Measurements from ENCODE around the gene FYN.

Gene FYN

DNA sequence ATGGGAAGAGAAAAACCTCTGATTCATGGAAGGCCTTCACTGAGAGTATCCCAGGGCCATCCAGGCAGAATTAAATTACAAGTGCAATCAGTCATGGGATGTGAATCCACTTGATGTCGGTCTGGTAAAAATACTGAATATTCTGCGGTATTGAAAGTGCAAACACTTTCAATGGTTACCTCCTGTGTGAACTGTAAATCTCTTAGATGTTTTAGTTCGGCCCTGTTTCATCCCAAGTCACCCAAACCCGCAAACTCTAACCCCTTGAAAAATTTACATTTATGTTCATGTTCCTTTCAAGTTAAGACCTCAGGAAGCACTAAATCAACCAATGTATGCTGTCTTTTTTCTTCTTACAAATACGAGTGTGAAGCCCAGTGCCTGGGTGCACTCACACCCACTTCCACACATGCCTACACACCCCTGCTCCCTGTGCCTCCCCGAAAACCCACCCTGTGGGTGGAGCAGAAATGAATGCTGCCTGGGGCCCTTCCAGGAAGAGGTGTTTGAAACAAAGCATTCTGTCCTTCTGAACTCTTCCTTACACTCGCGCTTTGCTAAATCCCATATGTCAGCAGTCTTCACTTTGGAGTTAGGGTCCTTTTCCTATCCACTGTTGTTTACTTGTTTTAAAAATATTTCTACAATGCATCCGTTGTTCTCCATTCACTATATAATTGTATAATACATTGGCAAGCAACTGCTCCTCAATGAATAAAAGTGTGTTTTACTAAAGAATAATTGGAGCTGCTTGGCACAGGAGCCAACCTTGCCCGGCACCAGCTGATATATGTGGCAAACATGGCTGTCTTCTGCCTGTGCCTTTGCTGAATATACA is 62.7 kb downstream of the FYN start:
- no peak overlapping the region for H3K4me3 ChIP-seq (ENCODE audit: low read depth, low read length)
- DNase-seq (ENCODE audit: low read depth) = no peak
- TF ChIP-seq, protein P1, sequence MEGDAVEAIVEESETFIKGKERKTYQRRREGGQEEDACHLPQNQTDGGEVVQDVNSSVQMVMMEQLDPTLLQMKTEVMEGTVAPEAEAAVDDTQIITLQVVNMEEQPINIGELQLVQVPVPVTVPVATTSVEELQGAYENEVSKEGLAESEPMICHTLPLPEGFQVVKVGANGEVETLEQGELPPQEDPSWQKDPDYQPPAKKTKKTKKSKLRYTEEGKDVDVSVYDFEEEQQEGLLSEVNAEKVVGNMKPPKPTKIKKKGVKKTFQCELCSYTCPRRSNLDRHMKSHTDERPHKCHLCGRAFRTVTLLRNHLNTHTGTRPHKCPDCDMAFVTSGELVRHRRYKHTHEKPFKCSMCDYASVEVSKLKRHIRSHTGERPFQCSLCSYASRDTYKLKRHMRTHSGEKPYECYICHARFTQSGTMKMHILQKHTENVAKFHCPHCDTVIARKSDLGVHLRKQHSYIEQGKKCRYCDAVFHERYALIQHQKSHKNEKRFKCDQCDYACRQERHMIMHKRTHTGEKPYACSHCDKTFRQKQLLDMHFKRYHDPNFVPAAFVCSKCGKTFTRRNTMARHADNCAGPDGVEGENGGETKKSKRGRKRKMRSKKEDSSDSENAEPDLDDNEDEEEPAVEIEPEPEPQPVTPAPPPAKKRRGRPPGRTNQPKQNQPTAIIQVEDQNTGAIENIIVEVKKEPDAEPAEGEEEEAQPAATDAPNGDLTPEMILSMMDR (IDR thresholded peaks at IDR 0.05; ENCODE audit: low read depth, low read length, missing control alignments) = no peak

DNA sequence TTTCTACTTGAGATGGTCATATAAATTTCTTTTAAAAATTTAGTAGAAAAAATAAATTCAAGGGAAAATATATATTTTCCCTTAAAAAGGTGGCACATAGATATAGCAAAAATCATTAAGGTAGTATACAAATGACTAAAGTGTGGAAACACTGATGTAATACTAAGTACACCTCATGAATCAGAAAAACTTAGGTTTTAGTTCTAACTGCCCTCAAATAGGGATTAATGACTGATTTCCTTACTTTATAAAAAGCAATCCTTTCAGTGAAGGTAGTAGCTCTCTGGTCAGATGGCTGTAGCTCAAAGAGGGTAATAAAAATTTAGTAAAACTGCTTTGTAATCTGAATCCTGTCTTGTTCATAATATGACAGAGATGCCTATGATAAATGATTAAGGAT is 63.5 kb downstream of the FYN start:
- H3K4me3 ChIP-seq (ENCODE audit: low read depth, low read length) = no peak overlapping the region
- TF ChIP-seq, protein P1 (IDR thresholded peaks at IDR 0.05; ENCODE audit: low read depth, low read length, missing control alignments) = no peak

GRCh38 chr6:111809264-111809663 is 64.0 kb downstream of the FYN start:
- TF ChIP-seq, protein P1 (IDR thresholded peaks at IDR 0.05; ENCODE audit: low read depth, low read length, missing control alignments) = no peak
- no peak overlapping the region for H3K4me3 ChIP-seq (ENCODE audit: low read depth, low read length)
- no peak for DNase-seq (ENCODE audit: low read depth)

More for the DNA sequence above, 63.5 kb downstream of the FYN start:
- no peak for DNase-seq (ENCODE audit: low read depth)

GRCh38 chr6:111808493-111808892 is 64.8 kb downstream of the FYN start:
- H3K4me3 ChIP-seq (ENCODE audit: low read depth, low read length) = no peak overlapping the region
- no peak for DNase-seq (ENCODE audit: low read depth)
- TF ChIP-seq, protein P1 (IDR thresholded peaks at IDR 0.05; ENCODE audit: low read depth, low read length, missing control alignments) = no peak

GRCh38 chr6:111806561-111807497 is 66.4 kb downstream of the FYN start:
- H3K4me3 ChIP-seq (ENCODE audit: low read depth, low read length) = no peak overlapping the region
- no peak for DNase-seq (ENCODE audit: low read depth)
- TF ChIP-seq, protein P1 (IDR thresholded peaks at IDR 0.05; ENCODE audit: low read depth, low read length, missing control alignments) = no peak

DNA sequence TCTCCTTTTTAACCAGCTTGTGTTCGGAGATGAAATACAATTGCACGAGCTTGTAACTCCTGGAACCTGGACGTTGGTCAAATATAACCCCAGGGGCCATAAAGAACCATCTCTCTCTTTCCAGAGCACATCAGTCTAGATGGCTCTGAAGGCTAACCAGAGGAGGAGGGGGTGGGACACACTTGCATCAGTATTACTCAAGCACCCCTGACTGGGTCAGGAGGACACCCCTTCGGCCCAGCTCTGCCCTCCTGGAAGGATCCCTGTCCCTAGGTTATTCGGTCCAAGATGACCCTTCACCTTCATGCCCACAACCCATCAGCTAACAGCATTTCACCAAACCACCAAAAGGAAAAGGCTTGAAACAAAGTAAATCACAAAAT is 67.1 kb downstream of the FYN start:
- TF ChIP-seq, protein P1 (IDR thresholded peaks at IDR 0.05; ENCODE audit: low read depth, low read length, missing control alignments) = no peak
- DNase-seq (ENCODE audit: low read depth) = no peak
- H3K4me3 ChIP-seq (ENCODE audit: low read depth, low read length) = no peak overlapping the region

Measured in GM12864 (cell line).